ENCODE measurements around the gene BRSK1. TPM values are rescaled to one million over a fixed set of nuclear protein-coding genes. Genes with fewer than 3 reads are reported as not detected.

Gene BRSK1
- total RNA-seq, 1 experiment from 2014 or later: 8.7 TPM

GRCh38 chr19:55257461-55258420 is 26.1 kb upstream of the BRSK1 start:
- ATAC-seq (no peak), DNase-seq (peak; percentile 71)
- Histone ChIP-seq H3K4me1 (ENCODE audit: insufficient read depth, low read length) (peaks cover 51% of the 10 kb centered on the region), H3K9me3 (ENCODE audit: low read length) (no peaks in the 10 kb centered on the region), H3K79me2 (ENCODE audit: low read length) (peaks cover 63% of the 10 kb centered on the region), H3K27ac (ENCODE audit: low read length) (peak overlapping the region; percentile 95), H3K27me3 (ENCODE audit: low read length) (no peaks in the 10 kb centered on the region), H2AFZ (ENCODE audit: low read length) (no peak overlapping the region), H3K4me2 (ENCODE audit: low read length) (peak overlapping the region; percentile 92), H4K20me1 (ENCODE audit: low read length) (peaks cover 43% of the 10 kb centered on the region), H3F3A (ENCODE audit: low read length, unreplicated experiment) (peaks cover 8% of the 10 kb centered on the region), H3K9me2 (replicated peaks; ENCODE audit: low read length) (no peaks in the 10 kb centered on the region), H3K9ac (ENCODE audit: low read length) (peak overlapping the region; percentile 97), H3K36me3 (ENCODE audit: low read depth, low read length) (no peaks in the 10 kb centered on the region), H3K4me3 (ENCODE audit: low read length) (peak overlapping the region; percentile 95)
- BruUV-seq (replicated peaks): no TSS peak
- ChIA-PET POLR2A (ENCODE audit: unreplicated experiment) (no interaction called here), CTCF (interaction anchor here (0.6 kb wide), 2 partner anchors 26 to 109 kb away, joined by 3 to 7 read pairs; partner anchors contain the start of gene TNNT1)
- no peak for TF ChIP-seq CTCF (conservative IDR thresholded peaks at IDR 0.05; ENCODE audit: low read depth, low read length)
- TF ChIP-seq EZH2 (IDR thresholded peaks at IDR 0.05; ENCODE audit: low read length, unreplicated experiment): no peak
- no peak for TF ChIP-seq EZH2phosphoT487 (IDR thresholded peaks at IDR 0.05; ENCODE audit: borderline replicate concordance, low read length)
- intact Hi-C loops (cut with micrococcal nuclease): loop anchor here (5.0 kb wide), 1 partner anchor 90 kb away; the partner anchor contains the start of gene DNAAF3

- Histone ChIP-seq H4K20me1 (ENCODE audit: low read length) (peaks cover 36% of the 10 kb centered on the region), H3K4me3 (ENCODE audit: low read length) (peak overlapping the region; percentile 95), H3K4me1 (ENCODE audit: insufficient read depth, low read length) (peaks cover 45% of the 10 kb centered on the region), H3K36me3 (ENCODE audit: low read depth, low read length) (no peaks in the 10 kb centered on the region), H3F3A (ENCODE audit: low read length, unreplicated experiment) (peaks cover 8% of the 10 kb centered on the region), H3K9me3 (ENCODE audit: low read length) (no peaks in the 10 kb centered on the region), H3K9me2 (replicated peaks; ENCODE audit: low read length) (no peaks in the 10 kb centered on the region), H2AFZ (ENCODE audit: low read length) (peak overlapping the region; percentile 49; the same call in 1 of the 2 replicates), H3K4me2 (ENCODE audit: low read length) (peak overlapping the region; percentile 92), H3K27me3 (ENCODE audit: low read length) (no peaks in the 10 kb centered on the region), H3K79me2 (ENCODE audit: low read length) (peaks cover 56% of the 10 kb centered on the region), H3K9ac (ENCODE audit: low read length) (peak overlapping the region; percentile 97), H3K27ac (ENCODE audit: low read length) (peak overlapping the region; percentile 61)
- ChIA-PET CTCF (interaction anchor here (0.6 kb wide), 1 partner anchor 117 kb away, joined by 9 read pairs; no protein-coding TSS in a partner anchor), POLR2A (ENCODE audit: unreplicated experiment) (interaction anchor here (0.6 to 1.3 kb wide), 4 partner anchors 22 to 145 kb away, joined by 3 to 10 read pairs (median 6); partner anchors contain the start of genes HSPBP1 and KMT5C)
- DNase-seq (no peak), ATAC-seq (peak; percentile 2)
- intact Hi-C loops (cut with micrococcal nuclease): loop anchor here (5.0 kb wide), 1 partner anchor 91 kb away; the partner anchor contains the start of gene DNAAF3
- TF ChIP-seq EZH2phosphoT487 (IDR thresholded peaks at IDR 0.05; ENCODE audit: borderline replicate concordance, low read length) (no peak), EZH2 (IDR thresholded peaks at IDR 0.05; ENCODE audit: low read length, unreplicated experiment) (no peak), CTCF (conservative IDR thresholded peaks at IDR 0.05; ENCODE audit: low read depth, low read length) (no peak)
- no TSS peak for BruUV-seq (replicated peaks)
Measured at GRCh38 chr19:55258476-55258827, 25.3 kb upstream of the BRSK1 start.

Data from PC-3 (cell line).